HG03342 (cell line): ENCODE results near the gene CACNA2D4.
A peak's percentile ranks its signal among the peaks of the same experiment; 100 is the strongest.

Source experiments
- ATAC-seq: cut with Tn5 transposase; IDR thresholded peaks from one replicate; pipeline ENCODE4 v1.9.1; 2021; ENCODE audit warnings: mild to moderate bottlenecking, moderate library complexity; ENCODE audit not compliant: unreplicated experiment

The CACNA2D4 gene

DNA sequence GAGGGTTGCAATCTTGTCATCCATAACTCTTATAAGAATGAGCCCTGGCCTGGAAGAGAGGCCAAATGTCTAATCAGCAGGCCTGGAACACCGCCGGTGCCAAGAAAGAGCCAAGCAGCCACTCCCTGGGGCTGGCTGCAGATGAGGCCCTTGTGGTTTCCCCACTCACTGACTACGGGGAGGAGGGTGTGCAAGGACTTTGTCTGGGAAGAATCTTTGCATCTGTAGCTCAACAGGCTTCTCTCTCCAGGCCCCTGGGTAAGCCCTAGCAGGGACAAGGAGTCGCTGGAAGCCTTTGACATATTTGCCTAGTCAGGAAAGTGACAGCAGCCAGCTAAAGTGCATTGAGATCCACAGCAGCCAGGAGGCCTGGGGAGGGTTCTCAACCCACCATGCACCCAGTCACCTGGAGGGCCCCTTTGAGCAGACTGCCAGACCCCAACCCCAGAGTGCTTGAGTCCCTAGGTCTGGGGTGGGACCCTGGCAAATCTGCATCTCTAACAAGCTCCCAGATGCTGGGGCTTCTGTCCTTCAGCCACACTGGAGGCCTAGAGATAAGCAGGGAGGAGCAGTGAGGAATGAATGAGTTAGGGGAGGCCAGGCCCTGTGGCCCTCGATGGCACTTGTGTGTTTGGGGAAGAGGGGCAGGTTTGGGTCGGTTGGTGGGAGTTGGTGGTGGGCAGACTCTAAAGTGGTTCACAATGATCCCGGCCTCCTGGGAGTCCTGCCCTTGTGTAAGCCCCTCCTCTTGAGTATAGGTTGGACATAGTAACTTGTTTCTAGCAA lies 112.0 kb downstream of the CACNA2D4 start:
- ATAC-seq, result no peak

DNA sequence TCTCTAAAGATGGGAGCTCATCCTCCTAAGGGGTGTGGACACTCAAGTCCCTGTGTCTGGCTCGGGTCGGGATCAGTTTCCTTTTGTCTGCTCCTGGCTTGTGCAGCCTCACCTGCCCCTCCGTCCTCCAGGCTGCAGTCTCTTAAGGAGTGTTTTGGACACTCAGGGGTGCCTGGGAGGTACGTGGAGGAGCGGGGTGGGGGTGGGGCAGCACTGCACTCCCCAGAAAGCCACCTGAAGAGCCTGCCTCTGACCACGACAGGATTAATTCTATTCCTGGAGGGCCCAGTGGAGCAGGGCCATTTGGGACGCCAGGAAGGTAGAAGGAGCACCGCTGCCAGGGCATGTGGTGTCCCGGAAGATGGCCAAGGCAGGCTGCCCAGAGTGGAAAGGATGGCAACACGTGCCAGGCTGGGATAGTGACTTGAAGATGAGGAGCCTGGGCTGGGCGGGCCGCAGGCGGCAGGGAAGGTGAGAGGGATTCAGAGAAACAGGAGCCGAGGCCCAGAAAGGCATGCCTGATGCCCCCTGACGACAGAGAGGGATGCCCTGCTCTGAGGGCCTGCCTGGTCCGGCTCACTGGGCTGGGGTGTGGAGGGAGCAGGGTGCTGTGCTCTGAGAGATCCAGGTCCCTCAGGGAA lies 112.9 kb downstream of the CACNA2D4 start:
- no peak for ATAC-seq

DNA sequence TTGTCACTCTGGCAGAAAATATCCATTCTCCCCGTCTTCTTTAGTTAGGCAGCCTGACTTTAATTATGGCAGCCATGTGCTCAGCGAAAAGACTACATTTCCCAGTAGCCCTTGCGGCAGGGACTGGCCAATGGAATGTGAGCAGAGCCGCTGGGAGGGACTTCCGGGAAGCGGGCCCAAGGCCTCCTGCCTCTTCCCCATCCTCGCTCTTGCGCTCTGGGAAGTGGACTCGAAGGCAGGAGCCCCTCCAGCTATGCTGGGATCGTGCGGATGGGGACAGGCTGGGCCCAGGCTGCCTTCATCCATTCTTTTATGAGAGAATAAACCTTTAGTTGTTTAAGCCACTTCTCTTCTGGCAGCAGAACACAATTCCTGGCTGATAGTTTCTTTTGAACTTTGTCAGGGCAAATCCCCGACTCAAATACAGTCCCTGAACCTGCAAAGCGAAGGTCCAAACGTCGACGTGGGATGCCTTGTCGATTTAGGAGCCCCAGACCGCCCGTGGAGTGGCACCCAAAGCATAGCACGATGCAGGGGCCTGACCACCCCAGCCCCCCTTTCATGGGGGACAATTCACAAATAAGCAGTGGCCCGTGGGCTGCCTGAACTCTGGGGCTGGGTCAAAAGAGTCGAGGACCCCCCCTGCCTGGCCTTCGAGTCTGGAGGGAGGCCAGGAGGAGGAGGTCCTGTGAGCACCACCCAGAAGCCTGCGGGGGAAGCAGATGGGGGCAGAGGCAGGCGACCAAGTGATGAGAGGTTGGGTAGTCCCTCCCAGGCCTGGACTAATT lies 113.7 kb downstream of the CACNA2D4 start:
- ATAC-seq, result peak; percentile 97

DNA sequence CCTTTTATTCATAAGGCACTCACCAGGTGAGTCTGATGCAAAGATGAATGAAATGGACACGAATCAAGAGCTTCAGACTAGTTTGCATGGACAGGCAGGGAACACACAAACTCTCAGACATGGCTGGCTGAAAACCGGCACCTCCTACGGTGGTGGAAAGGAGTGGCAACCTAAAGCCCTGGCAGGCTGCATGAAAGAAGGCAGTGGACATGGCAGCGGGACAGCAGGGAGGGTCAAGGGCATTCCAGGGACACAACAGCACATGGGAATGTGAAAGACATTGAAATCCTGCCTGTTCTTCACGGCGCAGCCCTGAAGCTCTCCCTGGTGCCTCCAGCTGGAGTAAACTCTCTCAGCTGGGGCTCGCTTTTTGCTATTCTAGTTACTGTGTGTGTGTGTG lies 114.7 kb downstream of the CACNA2D4 start:
- ATAC-seq, result no peak

DNA sequence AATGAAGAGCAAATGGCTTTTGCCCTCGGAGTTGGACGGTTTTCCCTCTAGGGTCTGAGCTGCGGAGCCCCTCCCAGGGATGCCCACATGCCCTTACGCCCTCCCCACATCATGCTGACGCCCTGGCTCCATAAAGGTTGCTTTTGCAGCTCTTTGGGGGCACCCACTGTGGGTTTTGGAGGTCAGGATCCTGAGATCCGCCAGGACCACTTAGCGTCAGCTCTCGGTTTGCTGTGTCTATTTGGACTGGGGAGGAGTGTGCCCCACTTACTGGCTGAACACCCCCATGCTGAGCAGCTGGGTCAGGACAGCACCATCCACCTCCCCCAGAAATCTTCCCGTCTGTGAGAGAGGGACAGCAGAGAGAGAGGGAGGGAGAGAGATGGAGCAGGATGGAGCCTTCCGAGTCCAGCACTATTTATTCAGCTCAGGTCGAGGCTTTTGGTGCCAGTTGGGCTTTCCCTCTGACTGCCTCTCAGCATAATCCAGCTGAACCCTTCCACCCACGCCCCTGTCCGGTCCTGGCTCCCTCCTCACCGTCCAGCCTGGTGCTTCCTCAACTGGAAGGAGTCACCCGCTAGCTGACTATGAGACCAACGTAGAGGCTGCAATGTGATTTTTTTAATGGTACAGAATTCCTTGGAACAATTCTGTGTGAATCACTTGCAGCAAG lies 117.0 kb downstream of the CACNA2D4 start:
- no peak for ATAC-seq

DNA sequence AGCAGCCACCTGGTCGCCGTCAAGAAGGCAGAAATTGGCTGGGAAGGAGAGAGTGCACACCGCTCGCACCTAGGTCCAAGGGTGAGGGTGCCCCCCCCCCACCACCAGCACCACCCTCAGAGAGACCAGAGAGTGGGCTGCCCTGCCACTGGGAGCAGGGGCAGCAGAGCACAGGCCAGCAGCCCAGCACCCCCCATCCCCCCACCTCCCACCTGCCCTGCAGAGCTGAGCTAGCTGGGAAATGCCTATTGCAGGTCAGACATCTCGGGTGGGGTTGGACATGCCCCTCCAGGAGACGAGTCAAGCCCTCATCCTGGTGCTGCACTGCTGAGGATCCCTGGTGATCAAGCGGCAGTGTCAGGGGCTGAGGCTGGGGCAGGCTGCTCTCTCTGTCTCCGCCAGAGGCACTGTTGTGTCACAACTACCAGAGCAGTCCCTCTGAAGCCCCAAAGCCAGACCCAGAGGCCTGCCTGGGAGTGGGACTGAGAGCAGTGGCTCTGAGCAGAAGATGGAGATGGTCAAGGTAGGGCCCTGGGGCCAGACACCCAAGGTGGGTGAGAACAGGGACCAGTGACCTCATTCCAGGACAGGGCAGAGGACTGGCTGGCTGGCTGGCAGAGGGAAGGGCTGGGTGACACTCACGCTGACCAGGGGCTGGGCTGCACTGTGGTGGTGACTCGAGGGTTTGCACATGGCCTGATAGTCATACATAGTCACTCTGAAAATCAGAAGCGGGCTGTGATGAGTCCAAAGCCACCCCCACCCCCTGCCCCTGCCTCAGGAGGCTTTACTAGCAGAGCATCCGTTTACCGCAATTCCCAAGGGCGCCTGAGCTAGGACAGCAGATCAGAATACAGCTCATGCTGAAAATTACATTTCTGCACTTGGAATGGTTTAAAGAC lies 117.8 kb downstream of the CACNA2D4 start:
- ATAC-seq, result no peak

DNA sequence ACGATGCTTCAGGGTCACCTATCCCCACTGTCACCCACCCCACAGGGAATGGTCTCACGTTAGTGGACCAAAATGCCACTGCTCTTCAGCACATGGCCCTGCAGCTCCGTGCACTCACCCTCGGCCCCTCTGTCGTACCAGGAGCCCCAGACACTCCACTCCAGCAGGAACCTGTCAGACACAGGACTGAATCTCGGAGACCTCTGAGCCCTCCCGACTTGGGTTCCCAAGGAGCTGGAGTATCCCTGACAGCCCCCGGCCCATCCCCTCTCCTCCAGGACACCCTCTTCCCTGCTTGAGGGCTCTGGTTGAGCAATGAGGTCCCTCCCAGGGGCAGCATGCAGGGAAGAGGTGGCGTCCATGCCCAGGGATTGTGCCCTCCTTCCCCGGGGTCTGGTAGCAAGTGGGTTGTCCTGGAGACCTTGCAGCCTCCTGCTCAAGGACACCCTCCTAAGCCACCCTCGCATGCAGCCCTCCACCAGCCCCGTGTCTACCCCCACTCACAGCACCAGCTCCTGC lies 118.5 kb downstream of the CACNA2D4 start:
- ATAC-seq, result no peak

DNA sequence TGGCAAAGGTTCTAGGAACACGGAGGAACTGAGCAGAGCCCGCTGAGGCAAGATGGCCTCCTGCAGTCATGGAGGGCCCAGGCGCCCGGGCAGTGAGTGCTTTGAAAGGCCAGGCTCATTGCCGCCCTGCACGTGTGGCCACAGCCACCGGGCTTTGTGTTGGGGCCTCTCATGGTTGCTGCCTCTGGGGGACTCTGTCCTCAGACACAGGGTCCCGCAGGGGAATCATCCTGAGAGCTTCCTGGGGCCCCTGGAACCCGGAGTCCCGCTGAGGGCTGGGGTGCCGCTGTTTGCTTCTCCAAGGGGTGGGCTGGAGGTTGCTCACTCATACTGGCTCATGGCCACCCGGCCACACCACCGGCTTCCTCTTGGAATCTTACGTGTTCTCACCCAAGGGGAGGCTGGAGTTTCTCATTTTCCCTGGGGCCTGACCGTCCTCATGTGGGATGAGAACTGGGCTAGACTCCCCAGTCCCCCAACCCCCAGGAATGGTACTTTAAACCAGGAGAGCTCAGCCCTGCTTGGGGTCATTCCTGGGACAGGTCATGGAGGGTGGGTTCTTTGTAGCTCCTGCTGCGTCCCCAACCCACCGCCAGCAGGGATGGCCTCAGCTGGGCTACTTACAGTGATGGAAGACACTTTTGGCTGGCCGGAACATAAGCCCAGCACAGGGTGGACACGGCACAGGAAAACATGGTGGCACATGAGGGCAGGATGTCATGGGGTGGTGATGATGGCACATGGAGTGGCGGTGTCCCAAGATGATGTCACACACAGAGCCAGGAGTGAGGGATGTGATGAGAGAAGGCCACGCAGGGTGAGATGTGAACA lies 119.2 kb downstream of the CACNA2D4 start:
- no peak for ATAC-seq

DNA sequence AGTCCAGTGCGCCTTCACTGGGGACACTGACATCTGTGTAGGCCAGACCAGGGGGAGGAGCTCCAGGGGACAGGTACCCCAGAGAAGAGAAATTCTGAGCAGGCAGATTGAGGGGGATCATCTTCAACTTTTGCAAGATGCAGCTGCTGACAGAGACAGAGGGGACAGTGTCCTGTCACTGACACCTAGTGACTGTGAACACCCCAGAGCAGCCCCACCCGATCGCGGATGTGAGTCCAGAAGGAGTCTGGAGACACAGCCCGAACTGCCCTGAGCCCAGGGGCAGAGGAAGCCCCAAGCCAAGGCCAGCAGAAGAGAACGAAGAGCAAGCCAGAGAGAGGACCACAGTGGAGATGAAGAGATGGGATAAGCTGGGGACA lies 119.8 kb downstream of the CACNA2D4 start:
- ATAC-seq, result no peak

DNA sequence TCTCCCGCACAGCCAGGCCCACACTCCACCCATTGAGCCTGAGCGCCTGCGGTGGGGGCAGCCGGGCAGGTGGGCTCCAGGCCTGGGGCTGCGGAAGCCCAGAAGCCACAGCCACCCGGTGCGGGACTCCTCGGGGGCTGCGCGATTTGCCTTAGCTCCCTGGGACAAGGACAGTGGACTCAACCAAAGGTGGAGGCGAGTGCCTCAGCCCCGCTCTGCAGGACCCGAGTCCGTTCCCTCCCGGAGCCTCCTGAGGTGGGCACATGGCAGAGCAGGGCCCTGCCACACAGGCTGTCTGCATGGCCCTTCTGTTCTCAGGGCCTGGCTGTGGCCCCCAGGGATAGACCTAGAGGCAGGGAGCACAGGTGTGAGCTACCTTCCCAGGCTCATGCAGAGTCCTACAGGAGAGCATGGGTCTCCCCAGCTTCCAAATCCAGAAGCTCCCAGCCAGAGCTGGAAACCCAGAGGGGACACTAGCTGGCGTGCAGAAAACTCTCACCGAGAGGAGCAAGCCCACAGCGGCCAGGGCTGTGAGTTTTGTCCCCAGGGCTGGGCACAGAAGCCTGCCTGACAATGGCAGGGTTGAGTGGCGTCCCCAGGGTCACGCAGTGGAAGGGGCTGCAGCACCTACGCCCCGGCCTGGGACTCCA lies 120.3 kb downstream of the CACNA2D4 start:
- ATAC-seq, result no peak

DNA sequence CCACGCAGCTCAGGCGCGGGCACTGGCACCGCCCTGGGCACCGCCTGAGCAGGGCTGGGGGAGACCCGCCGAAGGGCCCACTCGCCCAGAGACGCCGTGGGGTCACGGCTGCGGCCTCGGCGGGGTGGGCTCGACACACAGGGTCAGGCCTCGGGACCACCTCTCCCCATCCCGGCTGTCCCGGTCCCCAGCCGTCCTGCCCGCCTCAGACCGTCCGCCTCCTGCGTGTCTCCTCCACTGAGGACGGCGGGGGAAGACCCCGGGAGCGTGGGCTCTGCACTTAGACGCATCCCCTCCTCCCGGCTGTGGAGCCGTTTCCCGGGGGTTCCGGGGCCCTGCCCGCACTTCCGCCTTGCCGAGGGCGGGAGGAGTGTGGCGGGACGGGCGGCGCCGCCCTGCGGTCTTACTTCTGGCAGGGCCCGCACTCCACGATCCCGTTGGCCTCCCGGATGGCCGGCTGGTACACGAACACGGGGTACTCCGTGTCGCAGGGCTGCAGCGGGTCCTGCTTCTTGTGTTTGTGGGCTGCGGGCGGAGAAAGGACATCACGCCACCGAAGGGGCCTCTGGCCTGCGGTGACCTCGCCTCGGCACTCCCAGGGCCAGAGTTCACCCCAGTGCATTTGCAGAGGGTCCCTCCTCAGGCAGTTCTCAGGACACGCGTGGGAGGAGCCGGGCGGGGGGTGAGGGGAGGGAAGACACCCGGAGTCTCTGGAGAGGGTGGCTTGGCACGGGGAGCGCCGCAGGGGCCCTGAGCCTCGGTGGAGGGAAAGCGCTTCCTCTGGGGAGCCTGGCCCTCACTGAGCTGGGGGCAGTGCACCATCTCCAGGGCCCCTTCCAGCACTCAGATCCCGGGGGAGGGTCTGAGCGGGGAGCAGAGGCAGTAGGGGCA lies 121.2 kb downstream of the CACNA2D4 start:
- ATAC-seq, result peak; percentile 16

DNA sequence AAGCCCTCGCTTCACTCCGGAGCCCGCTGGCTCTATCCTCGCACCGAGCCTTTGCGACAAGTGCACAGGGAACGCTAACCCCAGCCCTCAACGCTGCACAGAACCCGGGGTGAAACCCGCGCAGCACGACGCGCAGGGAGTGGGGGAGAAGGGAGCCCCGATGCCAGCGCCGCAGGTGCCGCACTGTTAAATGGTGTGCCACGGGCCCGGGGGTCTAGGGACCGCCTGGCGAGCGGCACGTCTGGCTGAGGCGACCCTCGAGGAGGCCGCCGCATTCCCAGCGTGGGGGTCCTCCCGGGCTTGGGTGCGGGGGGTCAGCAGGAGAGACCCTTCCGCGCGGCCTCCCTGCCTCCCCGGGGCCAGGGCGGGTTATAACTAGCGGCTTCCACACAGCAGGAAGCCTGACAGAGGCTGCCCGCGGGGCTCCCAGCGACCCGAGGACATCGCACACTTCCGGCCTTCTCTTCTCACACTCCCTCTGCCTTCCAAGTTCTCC lies 121.9 kb downstream of the CACNA2D4 start:
- ATAC-seq, result peak; percentile 13

DNA sequence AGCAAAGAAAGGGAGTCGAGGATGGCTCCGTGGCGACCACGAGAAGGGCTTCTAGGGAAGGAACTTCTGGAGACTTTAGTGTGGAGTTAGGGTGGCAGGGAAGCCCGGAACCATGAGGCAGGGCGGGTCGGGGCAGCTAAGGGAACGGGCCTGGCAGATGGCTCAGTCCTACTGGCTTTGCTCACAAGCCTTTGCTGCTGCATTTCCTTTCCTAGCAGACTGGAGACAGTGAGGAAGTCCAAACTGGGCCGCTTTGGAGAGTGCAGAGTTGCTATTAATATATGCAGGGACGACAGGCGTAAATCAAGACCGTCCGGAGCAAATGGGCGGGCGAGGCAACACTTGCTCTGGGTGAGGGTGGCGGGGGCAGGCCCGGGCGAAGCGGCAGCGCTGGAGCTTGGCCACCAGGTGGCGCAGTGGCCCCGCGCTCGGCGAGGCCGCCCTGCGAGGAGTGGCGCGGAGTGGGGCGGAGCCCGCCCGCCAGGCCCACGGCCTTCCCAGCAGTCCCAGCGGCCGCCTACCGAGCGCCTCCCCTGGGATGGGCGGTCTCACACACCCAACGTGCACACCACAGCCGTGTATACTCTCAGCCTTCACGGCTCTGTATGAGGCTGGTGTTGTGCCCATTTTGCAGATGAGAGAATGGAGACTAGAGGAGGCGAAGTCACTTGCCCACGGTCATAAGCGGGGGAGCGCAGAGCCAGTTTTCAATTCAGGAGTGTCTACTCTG lies 122.5 kb downstream of the CACNA2D4 start:
- ATAC-seq, result peak; percentile 94

DNA sequence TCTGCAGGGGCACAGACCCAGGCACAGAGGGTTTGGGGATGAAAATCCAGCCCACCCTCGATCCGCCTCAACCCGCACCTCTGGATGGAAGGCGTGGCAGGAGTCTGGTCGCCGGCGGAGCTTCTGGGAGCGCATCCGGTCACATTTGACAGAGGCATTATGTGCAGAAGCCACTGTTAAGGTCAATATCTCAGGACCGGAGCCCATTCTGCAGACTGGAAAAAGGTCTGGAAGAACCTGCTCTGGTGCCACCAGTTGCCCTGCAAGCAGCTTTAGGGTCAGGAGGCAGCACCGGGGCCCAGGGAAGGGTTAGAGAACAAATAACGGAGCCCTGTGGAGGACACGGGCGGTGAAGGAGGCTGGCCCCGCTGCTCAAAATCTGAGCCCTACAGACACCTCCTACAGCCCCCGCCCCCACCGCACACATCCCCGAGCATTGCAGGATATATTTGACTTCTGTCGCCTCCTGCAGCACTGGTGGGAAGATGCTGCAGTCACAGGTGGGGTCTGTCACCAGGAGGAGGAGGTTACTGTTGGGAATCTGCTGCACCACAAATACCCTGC lies 123.1 kb downstream of the CACNA2D4 start:
- no peak for ATAC-seq

DNA sequence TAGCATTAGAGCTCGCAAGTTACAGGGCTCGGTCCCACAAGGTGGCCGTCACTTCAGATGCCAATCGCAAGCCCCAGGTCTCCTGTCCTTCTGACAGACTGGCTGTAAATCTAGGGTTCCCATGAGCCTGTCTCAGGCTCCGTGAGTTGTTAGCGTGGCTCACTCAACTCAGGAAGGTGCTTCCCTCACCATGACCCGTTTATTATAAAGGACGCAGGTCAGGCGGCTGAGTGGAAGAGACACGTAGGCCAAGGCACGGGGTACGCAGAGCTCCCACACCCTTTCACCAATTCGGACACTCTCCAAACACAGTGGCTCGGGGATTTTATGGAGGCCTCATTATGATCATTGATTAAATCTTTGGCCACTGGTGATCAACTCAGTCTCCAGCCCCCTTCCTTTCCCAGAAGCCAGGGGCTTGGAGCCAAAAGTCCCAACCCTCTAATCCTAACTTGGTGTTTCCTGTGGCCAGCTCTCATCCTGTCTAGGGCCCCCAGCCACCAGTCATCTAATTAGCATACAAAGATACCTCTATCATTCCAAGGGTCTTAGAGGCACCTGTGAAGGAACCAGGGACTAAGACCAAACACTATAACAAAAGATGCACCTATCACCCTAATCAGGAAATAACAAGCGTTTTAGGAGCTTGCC lies 123.9 kb downstream of the CACNA2D4 start:
- ATAC-seq, result no peak
